PFSK-1 (cell line): Measurements from ENCODE around the gene TTF1.

Source experiments
- SIN3A ChIP-seq: IDR thresholded peaks from 2 replicates; pipeline ENCODE4 v1.6.1; 2012; ENCODE audit warnings: mild to moderate bottlenecking, low read length, moderate library complexity, borderline replicate concordance; ENCODE audit not compliant: insufficient read depth
- TAF1 ChIP-seq: IDR thresholded peaks from 2 replicates; pipeline ENCODE4 v1.6.1; 2012; ENCODE audit warnings: low read length, control low read depth, borderline replicate concordance; ENCODE audit not compliant: insufficient read depth

DNA sequence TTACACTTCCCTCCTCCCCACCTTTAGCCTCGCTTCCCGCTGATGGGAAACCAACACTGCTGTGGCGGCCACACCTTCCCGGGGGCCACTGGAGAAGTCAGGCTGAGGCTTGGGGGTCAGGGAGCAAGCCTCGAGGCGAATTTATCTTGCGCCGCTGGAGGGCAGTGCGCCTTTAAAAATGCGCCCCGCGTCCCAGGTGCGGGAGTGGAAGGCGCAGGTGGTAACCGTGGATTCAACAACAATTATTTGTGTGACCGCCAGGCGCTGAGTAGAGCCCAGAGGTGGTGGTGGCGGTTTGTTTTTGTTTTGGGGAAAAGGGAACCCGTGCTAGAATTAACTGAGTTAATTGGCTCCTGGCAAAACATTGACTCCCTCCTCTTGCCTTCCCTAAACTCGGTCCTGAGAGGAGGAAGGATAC lies 4.5 kb upstream of the TTF1 start:
- TF ChIP-seq SIN3A = no peak
- no peak for TF ChIP-seq TAF1
